Naive B cell (primary cell): Measurements from ENCODE around the gene CMIP. TPM values are rescaled to one million over a fixed set of nuclear protein-coding genes. Genes with fewer than 3 reads are reported as not detected.

Source experiments
- ATAC-seq, 2 donors: fragments of 150-1000 bp; cut with Tn5 transposase; 2 replicates each; pipeline ENCODE4 v1.10.0; 2021; ENCODE audit warnings: low read depth in 2 of 2, mild to moderate bottlenecking in 2 of 2, moderate library complexity in 2 of 2
- DNase-seq: peaks from one replicate; pipeline ENCODE4 v3.0.0; 2022
- H3K27ac Mint-ChIP-seq, 6 donors: one replicate each; pipeline ENCODE4 v1.8.0; 2020 to 2022; ENCODE audit warnings: mild to moderate bottlenecking in 6 of 6, mixed read lengths in 6 of 6, moderate library complexity in 5 of 6, inconsistent platforms in 2 of 6
- H3K27me3 Mint-ChIP-seq, 3 donors: one replicate each; pipeline ENCODE4 v1.8.0; 2021 to 2022; ENCODE audit warnings: mixed read lengths in 3 of 3, mild to moderate bottlenecking in 1 of 3
- H3K36me3 Mint-ChIP-seq, 2 donors: one replicate each; pipeline ENCODE4 v1.8.0; 2020 to 2022; ENCODE audit warnings: mixed read lengths in 2 of 2, inconsistent platforms in 1 of 2, mild to moderate bottlenecking in 1 of 2
- H3K4me1 Mint-ChIP-seq, 3 donors: one replicate each; pipeline ENCODE4 v1.8.0; 2020 to 2022; ENCODE audit warnings: mixed read lengths in 3 of 3, inconsistent platforms in 1 of 3, mild to moderate bottlenecking in 1 of 3, moderate library complexity in 1 of 3
- H3K4me3 Mint-ChIP-seq, 8 donors: one replicate each; pipeline ENCODE4 v1.8.0; 2020 to 2022; ENCODE audit warnings: mild to moderate bottlenecking in 8 of 8, mixed read lengths in 8 of 8, moderate library complexity in 8 of 8, inconsistent platforms in 2 of 8
- H3K9me3 Mint-ChIP-seq, 7 donors: one replicate each; pipeline ENCODE4 v1.8.0; 2020 to 2022; ENCODE audit warnings: mixed read lengths in 7 of 7, mild to moderate bottlenecking in 5 of 7, inconsistent platforms in 2 of 7, moderate library complexity in 1 of 7
- polyA plus RNA-seq, 6 donors: library from polyadenylated mRNA; unstranded; fragments of 300-500 nt; fragmentation: Illumina TruSeq; gene quantifications; one replicate each; pipeline ENCODE4 v1.2.3, GENCODE V29; 2021; ENCODE audit warnings: low read depth in 6 of 6

Gene CMIP
- polyA plus RNA-seq, 6 donors from 2014 or later, result 0.61 to 2.5 (median 1.3) TPM

DNA sequence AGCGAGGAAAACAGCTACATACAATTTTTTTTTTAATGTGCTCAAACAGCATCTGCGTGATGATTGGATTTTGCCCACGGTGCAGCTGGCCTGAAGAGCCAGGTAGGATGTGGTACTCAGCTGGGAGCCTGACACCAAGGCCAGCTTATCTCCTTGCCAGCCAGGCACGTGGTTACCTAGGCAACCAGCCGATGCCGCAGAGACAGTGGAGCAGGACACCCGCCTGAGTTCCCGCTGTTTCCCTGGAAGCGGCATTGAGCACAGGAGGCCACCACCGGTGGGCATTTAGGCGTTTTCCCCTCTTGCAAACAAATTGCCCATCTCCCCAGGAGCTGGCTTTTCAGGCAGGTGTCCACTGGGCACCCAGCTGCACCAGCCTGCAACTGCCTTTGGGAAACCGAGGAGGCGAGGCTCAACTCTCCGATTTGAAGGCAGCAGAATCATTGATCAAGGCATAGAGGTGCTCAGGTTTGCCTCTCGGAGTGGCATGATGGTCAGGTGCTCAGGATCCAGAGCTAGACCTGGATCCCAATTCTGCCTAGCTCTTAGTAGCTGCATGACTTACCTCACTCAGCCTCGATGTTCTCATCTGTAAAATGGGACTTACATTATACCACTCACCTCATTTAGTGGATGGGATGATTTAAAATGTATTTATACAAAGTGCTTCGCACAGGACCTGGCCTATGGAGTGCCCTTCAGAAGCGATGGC lies 196.9 kb downstream of the CMIP start:
- no peaks in the 10 kb centered on the region for H3K36me3 Mint-ChIP-seq
- DNase-seq, result no peak

DNA sequence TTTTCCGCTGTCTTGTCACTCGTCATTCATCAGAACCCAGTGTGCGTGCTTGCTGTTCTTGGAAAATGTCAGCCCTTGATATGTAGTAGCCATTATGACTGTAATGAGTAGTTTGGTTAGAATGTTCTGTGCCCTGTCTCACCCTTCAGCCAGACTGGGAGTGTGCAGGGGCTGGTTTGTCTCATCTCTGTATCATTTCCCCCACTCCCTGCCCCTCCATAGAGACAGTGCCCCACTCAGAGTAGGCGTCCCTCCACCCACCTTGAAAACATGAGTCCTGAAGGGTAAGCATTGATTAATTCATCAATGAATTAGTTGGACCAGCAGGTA lies 197.5 kb downstream of the CMIP start:
- Mint-ChIP-seq H3K27ac (peak overlapping the region in 1 of 6 donors; percentile 59), H3K27me3 (no peaks in the 10 kb centered on the region), H3K36me3 (no peaks in the 10 kb centered on the region), H3K9me3 (no peaks in the 10 kb centered on the region), H3K4me1 (peaks cover 31 to 52% (median 39%) of the 10 kb centered on the region in 3 donors), H3K4me3 (no peak overlapping the region)
- DNase-seq (no peak), ATAC-seq (no peak)

More for the DNA sequence above, 196.9 kb downstream of the CMIP start:
- no peaks in the 10 kb centered on the region for H3K27me3 Mint-ChIP-seq
- peaks cover 31 to 54% (median 40%) of the 10 kb centered on the region in 3 donors for H3K4me1 Mint-ChIP-seq
- H3K27ac Mint-ChIP-seq, result peak overlapping the region in 2 of 6 donors; percentile 42 to 80
- no peak for ATAC-seq
- H3K9me3 Mint-ChIP-seq, result no peaks in the 10 kb centered on the region
- no peak overlapping the region for H3K4me3 Mint-ChIP-seq

DNA sequence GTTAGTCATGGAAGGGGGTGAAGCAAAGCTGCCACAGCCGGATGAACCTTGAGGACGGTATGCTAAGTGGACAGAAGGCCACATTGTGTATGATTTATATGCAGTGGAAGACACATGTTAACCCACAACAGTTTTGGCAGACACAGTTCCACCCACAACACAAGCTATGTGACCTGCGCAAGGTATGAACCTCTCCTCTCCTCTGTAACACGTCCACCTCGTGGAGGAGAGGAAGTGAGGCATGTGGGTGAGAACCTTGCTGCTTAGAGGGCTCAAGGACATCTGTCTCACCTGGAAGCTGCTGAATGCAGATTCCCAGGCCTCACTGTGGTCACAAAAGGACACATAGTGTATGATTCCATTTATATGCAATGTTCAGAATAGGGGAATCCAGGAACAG lies 198.3 kb downstream of the CMIP start:
- no peaks in the 10 kb centered on the region for H3K36me3 Mint-ChIP-seq
- DNase-seq (no peak), ATAC-seq (no peak)
- H3K27ac Mint-ChIP-seq, result peak overlapping the region in 1 of 6 donors; percentile 82
- no peaks in the 10 kb centered on the region for H3K9me3 Mint-ChIP-seq
- H3K4me3 Mint-ChIP-seq, result no peak overlapping the region
- no peaks in the 10 kb centered on the region for H3K27me3 Mint-ChIP-seq
- peaks cover 29 to 49% (median 41%) of the 10 kb centered on the region in 3 donors for H3K4me1 Mint-ChIP-seq

DNA sequence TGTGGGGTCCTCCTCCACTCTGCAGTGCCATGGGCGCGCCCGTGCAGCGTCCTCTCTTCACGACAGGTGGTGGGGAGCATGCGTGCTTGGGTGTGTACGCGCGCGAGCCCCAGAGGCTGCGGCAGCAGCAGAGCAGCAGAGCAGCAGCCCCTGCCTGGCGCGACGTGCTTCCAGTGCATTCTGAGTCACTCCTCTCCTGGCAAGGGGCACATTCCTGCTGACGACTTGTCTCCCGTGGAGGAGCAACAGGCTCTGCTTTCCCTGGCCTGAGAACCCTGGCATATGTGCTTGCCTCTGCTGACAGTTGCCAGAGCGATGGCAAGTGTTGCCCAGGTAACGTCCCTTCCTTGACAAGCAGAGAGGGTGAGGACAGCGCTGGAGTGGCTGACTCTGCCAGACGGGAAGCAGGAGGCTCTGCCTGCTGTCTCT lies 200.7 kb downstream of the CMIP start:
- Mint-ChIP-seq H3K27ac (no peak overlapping the region), H3K36me3 (no peaks in the 10 kb centered on the region), H3K4me1 (peaks cover 33 to 57% (median 51%) of the 10 kb centered on the region in 3 donors), H3K9me3 (no peaks in the 10 kb centered on the region), H3K4me3 (no peak overlapping the region), H3K27me3 (no peaks in the 10 kb centered on the region)
- DNase-seq, result no peak
- no peak for ATAC-seq

DNA sequence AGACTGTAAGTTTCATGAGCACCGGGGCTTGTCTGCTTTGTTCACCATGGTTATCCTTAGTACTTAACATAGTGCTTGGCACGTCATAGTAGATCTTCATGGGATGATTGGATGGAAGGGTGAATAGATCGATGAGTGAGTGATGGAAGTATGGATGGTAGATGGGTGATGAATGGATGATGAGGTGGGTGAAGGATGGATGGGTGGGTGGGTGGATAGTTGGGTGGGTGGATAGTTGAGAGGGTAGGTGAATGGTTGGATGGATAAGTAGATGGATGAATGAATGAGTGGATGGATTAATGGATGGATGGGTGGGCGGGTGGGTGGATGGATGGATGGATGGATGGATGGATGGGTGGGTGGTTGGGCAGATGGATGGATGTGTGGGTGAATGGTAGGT lies 201.3 kb downstream of the CMIP start:
- Mint-ChIP-seq H3K27me3 (no peaks in the 10 kb centered on the region), H3K9me3 (no peaks in the 10 kb centered on the region), H3K36me3 (no peaks in the 10 kb centered on the region), H3K27ac (no peak overlapping the region), H3K4me3 (no peak overlapping the region), H3K4me1 (peaks cover 34 to 57% (median 49%) of the 10 kb centered on the region in 3 donors)
- ATAC-seq, result no peak
- no peak for DNase-seq

DNA sequence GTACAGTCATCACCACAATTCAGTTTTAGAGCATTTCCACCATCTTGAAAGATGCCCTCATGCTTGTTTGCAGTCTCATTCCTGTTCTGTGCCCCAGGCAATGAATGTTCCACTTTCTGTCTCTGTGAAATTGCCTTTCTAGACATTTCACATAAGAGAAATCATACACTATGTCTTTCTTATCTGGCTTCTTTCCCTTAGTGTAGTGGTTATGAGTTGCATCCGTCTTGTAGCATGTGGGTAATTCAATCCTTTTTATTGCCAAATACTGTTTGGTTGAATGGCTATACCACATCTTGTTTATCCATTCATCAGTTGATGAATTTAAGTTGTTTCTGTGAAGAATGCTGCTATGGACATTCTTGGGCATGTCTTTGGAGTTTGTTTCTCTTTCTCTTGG lies 202.0 kb downstream of the CMIP start:
- Mint-ChIP-seq H3K36me3 (no peaks in the 10 kb centered on the region), H3K4me3 (no peak overlapping the region), H3K27me3 (no peaks in the 10 kb centered on the region), H3K9me3 (no peaks in the 10 kb centered on the region), H3K27ac (peak overlapping the region in 1 of 6 donors; percentile 49), H3K4me1 (peaks cover 34 to 51% (median 48%) of the 10 kb centered on the region in 3 donors)
- ATAC-seq (no peak), DNase-seq (no peak)

DNA sequence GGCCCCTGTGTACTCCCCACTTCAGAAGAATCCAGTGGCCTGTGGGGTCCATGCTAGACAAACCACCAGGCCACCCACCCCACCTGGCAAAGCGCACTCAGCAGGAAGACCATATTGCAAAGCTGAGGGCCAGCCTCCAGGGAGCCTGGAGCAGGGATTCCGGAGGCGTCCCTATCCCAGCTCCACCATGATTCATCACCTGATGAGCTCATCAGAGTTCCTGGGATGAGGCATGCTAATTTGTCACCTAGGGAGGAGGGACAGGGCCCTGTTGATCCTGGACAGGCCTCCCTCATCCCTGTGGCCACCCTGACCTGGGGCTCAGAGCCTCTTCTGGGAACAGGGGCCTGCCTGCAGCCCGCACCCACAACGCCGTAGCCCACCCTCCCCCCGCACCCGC lies 202.9 kb downstream of the CMIP start:
- no peaks in the 10 kb centered on the region for H3K27me3 Mint-ChIP-seq
- H3K9me3 Mint-ChIP-seq, result no peaks in the 10 kb centered on the region
- H3K4me1 Mint-ChIP-seq, result peaks cover 28 to 43% (median 43%) of the 10 kb centered on the region in 3 donors
- ATAC-seq (no peak), DNase-seq (no peak)
- H3K27ac Mint-ChIP-seq, result peak overlapping the region in 2 of 6 donors; percentile 38 to 59
- no peaks in the 10 kb centered on the region for H3K36me3 Mint-ChIP-seq
- no peak overlapping the region for H3K4me3 Mint-ChIP-seq

DNA sequence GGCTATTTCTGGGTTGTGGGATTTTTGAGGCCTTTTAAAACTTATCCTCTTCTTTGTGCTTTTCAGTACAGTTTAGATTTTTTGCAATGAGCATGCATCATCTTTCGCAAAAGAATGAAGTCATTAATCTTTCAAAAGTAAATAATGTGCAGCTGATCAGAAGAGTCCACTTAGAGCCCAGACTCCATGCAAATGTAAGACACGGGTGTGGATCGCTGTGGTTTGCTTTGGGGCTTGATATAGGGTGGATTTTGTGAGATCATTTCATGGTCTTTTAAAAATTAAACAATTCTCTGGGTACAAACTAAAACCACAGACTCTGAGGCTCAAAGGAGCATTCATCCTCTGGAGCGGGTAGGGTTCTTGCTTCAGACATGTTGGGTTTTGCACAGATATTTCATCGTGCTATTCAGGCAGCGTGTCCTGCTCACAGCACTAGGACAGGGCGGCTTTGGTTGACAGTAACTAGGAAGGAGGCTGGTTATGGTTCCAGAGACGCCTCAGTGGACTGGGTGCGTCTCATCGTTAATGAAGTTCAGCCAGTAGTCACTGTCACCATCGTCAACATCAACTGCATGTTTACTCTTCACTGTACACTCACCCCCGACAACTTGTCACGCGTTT lies 205.1 kb downstream of the CMIP start:
- Mint-ChIP-seq H3K27me3 (no peaks in the 10 kb centered on the region), H3K36me3 (no peaks in the 10 kb centered on the region), H3K4me1 (peaks cover 18 to 37% (median 33%) of the 10 kb centered on the region in 3 donors), H3K9me3 (no peaks in the 10 kb centered on the region), H3K4me3 (no peak overlapping the region), H3K27ac (peak overlapping the region in 4 of 6 donors; percentile 21 to 86 (median 48))
- no peak for ATAC-seq
- no peak for DNase-seq

DNA sequence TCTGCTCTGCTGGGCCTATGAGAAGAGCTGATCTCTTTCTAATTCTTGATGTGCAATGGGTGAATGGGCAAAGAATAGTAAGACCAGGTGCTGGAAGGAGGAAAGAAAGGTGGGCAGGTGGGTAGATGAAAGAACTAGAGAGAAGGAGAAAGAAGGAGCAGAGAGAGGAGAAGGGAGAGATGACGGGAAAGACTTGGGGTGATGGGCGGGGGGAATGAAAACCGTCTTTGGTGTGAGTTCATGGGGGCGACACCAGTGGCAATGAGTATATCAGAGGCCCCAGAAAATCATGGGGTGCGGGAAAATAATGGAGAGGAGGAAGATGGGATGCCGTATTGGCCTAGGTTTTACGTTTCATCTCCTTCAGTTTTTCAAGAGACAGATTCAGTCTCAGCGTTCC lies 205.7 kb downstream of the CMIP start:
- DNase-seq, result no peak
- peaks cover 18 to 37% (median 36%) of the 10 kb centered on the region in 3 donors for H3K4me1 Mint-ChIP-seq
- H3K27me3 Mint-ChIP-seq, result no peaks in the 10 kb centered on the region
- H3K27ac Mint-ChIP-seq, result peak overlapping the region in 4 of 6 donors; percentile 28 to 86 (median 51)
- no peak for ATAC-seq
- H3K4me3 Mint-ChIP-seq, result no peak overlapping the region
- H3K9me3 Mint-ChIP-seq, result no peaks in the 10 kb centered on the region
- H3K36me3 Mint-ChIP-seq, result no peaks in the 10 kb centered on the region

DNA sequence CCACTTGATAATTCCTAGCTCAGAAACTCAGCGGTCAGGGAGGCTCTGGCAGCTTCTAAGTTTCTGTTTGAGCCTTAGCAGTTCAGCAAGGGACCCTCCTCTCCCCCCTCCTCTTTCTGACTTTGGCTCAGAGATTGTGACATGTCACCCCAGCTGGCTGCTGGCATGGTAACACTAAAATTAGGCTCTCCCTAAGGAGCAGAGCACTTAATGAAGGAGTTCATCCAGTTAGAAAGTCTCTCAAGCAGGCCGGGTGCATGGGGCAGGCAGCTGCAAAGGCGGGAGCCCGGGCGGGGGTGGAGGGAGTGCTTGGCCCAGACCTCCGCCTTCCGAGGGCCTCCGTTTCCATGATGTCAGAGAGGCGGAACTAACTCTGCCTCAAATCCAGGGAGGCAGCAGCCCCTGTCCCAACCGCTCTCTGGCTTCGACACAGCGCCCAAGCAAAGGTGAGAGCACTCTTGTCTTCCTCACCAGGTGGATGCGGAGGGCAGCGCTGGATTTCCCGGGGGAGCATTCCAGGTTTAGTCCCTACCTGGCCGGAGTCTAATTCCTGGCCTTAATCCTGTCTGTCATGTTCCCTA lies 206.5 kb downstream of the CMIP start:
- H3K4me3 Mint-ChIP-seq, result no peak overlapping the region
- no peak for DNase-seq
- no peaks in the 10 kb centered on the region for H3K36me3 Mint-ChIP-seq
- no peaks in the 10 kb centered on the region for H3K9me3 Mint-ChIP-seq
- no peaks in the 10 kb centered on the region for H3K27me3 Mint-ChIP-seq
- no peak for ATAC-seq
- peaks cover 14 to 33% (median 28%) of the 10 kb centered on the region in 3 donors for H3K4me1 Mint-ChIP-seq
- peak overlapping the region in 2 of 6 donors; percentile 57 to 68 for H3K27ac Mint-ChIP-seq

DNA sequence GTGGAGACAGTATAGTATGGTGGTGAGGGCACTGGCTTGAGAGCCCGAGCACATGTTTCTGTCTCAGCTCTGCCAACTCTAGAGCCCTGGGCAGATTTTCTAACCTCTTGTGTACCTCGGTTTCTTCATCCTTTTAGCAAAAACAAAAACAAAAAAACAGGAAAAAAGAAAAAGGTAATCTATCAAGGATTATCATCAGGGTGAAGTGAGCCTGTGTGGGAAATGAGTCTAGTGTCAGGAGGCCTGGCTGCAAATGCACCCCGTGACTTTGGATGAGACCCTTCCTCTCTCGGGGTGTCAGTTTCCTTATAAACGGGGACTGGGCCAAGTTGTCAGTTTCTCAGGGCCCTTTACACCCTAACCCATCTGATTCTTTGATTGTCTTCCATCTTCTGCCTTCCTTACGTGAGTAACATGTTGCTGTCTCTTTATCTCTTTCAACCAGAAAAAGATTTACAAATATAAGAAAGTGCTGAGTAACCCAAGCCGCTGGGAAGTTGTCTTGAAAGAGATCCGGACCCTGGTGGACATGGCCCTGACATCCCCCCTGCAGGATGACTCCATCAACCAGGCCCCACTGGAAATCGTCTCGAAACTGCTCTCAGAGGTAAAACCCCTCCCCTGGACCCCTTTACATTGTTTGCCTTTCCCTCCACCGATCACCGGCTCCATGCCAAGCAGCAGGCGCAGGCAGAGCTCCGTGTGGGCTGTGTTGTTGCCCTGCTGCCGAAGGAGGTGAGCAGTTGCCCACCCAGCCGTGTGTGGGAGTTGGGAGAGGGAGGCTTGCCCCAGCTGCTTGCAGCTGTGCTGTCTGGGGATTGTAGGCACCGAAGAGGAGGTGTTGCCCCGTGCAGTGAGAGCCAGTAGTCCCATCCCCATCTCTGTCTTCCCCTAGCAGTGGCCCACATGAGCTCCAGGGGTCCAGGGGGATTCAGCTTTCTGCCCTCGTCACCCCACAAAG lies 207.4 kb downstream of the CMIP start:
- Mint-ChIP-seq H3K36me3 (no peaks in the 10 kb centered on the region), H3K27ac (peak overlapping the region in 2 of 6 donors; percentile 12 to 63)
- no peak for DNase-seq

DNA sequence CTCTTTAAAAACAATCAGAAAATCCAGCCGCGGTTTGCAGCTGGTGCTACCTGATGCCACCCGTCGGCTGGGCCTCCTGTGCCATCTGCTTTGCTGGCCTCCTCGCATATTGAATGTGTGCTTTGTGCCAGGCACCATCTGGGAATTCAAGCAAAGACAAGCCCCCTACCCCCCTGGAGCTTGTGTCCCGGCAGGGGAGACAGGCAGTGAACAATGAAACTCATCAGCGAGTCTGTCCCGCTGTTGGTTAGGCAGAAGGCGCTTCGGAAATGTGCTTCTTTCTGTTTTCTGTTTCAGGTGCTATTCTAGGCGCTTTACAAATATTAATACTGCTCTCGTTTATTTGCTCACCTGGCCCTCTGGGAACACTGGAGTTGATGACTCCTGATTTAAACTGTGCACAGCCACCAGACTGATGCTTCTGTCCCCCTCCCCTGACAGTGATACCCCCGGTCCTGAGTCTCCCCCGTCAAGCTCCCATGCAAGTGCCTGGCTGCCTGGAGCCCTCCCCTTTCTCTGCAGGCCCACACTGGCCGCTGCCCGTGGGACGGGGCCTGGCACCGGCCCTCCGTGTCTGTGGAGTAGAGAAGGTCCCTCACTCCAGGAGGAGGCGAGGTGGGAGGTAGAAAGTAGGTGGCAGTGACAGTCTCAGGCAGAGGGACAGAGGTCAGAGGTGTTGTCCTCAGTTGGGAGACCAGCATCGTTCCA lies 208.3 kb downstream of the CMIP start:
- no peak for ATAC-seq
- peak overlapping the region in 2 of 6 donors; percentile 52 to 65 for H3K27ac Mint-ChIP-seq
- H3K27me3 Mint-ChIP-seq, result no peaks in the 10 kb centered on the region
- no peak overlapping the region for H3K4me3 Mint-ChIP-seq
- H3K4me1 Mint-ChIP-seq, result peaks cover 11 to 26% (median 19%) of the 10 kb centered on the region in 3 donors
- no peak for DNase-seq
- H3K9me3 Mint-ChIP-seq, result no peaks in the 10 kb centered on the region
- H3K36me3 Mint-ChIP-seq, result peaks cover 1 to 6% of the 10 kb centered on the region in 2 donors

More for the DNA sequence above, 207.4 kb downstream of the CMIP start:
- ATAC-seq, result no peak
- Mint-ChIP-seq H3K27me3 (no peaks in the 10 kb centered on the region), H3K9me3 (no peaks in the 10 kb centered on the region), H3K4me3 (no peak overlapping the region), H3K4me1 (peaks cover 14 to 30% (median 22%) of the 10 kb centered on the region in 3 donors)
